Fibroblast of lung (primary cell): ENCODE measurements around the gene SHKBP1. TPM values are rescaled to one million over a fixed set of nuclear protein-coding genes. Genes with fewer than 3 reads are reported as not detected.

ENCODE experiments used
- DNase-seq, 2 donors: peaks; one replicate each; pipeline versions ENCODE4 v3.0.0 to v3.0.0-alpha.2; 2010; ENCODE audit warnings: low read depth in 2 of 2
- H2AFZ ChIP-seq: 2 replicates; pipeline ENCODE4 v1.5.1; 2012; ENCODE audit warnings: low read length, control low read depth, inconsistent platforms
- H3K27ac ChIP-seq: 2 replicates; pipeline ENCODE4 v1.5.1; 2011; ENCODE audit warnings: low read length, control low read depth; ENCODE audit not compliant: insufficient read depth
- H3K27me3 ChIP-seq: 2 replicates; pipeline ENCODE4 v1.5.1; 2011; ENCODE audit warnings: mild to moderate bottlenecking, low read length; ENCODE audit not compliant: control insufficient read depth, insufficient read depth
- H3K36me3 ChIP-seq: 2 replicates; pipeline ENCODE4 v1.5.1; 2011; ENCODE audit warnings: low read length; ENCODE audit not compliant: control insufficient read depth, insufficient read depth
- H3K4me1 ChIP-seq: 2 replicates; pipeline ENCODE4 v1.5.1; 2011; ENCODE audit warnings: low read length; ENCODE audit not compliant: control insufficient read depth, insufficient read depth; ENCODE audit errors: extremely low read depth
- H3K4me2 ChIP-seq: 2 replicates; pipeline ENCODE4 v1.5.1; 2011; ENCODE audit warnings: low read length, control low read depth; ENCODE audit not compliant: insufficient read depth; ENCODE audit errors: extremely low read depth
- H3K4me3 ChIP-seq, 4 experiments: fragments of 200-600 bp in 1 of 4; sonication (generic) in 1 of 4; replicated peaks in 1 of 4; 2 replicates each; pipeline ENCODE4 v1.5.1; 2011 to 2016; ENCODE audit warnings: low read length in 4 of 4, low read depth in 3 of 4, mild to moderate bottlenecking in 3 of 4, control low read depth in 2 of 4, inconsistent platforms in 1 of 4, mixed read lengths in 1 of 4; ENCODE audit not compliant: insufficient read depth in 1 of 4; ENCODE audit errors: control extremely low read depth in 1 of 4
- H3K79me2 ChIP-seq: 2 replicates; pipeline ENCODE4 v1.5.1; 2012; ENCODE audit warnings: mild to moderate bottlenecking, low read length, inconsistent platforms; ENCODE audit not compliant: control insufficient read depth, insufficient read depth
- H3K9ac ChIP-seq: 2 replicates; pipeline ENCODE4 v1.5.1; 2011; ENCODE audit warnings: mild to moderate bottlenecking, low read length, control low read depth; ENCODE audit not compliant: insufficient read depth
- H3K9me3 ChIP-seq: 2 replicates; pipeline ENCODE4 v1.5.1; 2012; ENCODE audit warnings: low read depth, low read length; ENCODE audit not compliant: control insufficient read depth, insufficient read depth
- H4K20me1 ChIP-seq: 2 replicates; pipeline ENCODE4 v1.5.1; 2011; ENCODE audit warnings: low read length; ENCODE audit not compliant: control insufficient read depth, insufficient read depth; ENCODE audit errors: extremely low read depth
- CTCF ChIP-seq, 2 donors: IDR thresholded peaks in 1 of 2; conservative IDR thresholded peaks in 1 of 2; 1 replicate in 1 of 2; 2 replicates in 1 of 2; pipeline ENCODE4 v1.5.1; 2011 to 2012; ENCODE audit warnings: low read length in 2 of 2, control low read depth in 1 of 2, inconsistent platforms in 1 of 2, low read depth in 1 of 2, mild to moderate bottlenecking in 1 of 2
- EZH2 ChIP-seq: IDR thresholded peaks from 2 replicates; pipeline ENCODE4 v1.5.1; 2012; ENCODE audit warnings: low read length, control low read depth, mild to moderate bottlenecking; ENCODE audit errors: missing control alignments
- polyA plus RNA-seq, 2 donors: library from polyadenylated mRNA; depleted of rRNA in 1 of 2; stranded (reverse) in 1 of 2; unstranded in 1 of 2; fragments of >200 nt; gene quantifications; 2 replicates each; pipeline ENCODE4 v1.2.1, GENCODE V29; 2011 to 2012; ENCODE audit warnings: missing spikeins in 1 of 2
- total RNA-seq: library from RNA; depleted of rRNA; stranded (reverse); fragments of >200 nt; gene quantifications from 2 replicates; pipeline ENCODE4 v1.2.1, GENCODE V29; 2014

SHKBP1 gene
- total and polyA plus RNA-seq, 2 donors (not counting 1 experiment from before 2014, with no cell fraction given) = 35.6 to 43.4 TPM

DNA sequence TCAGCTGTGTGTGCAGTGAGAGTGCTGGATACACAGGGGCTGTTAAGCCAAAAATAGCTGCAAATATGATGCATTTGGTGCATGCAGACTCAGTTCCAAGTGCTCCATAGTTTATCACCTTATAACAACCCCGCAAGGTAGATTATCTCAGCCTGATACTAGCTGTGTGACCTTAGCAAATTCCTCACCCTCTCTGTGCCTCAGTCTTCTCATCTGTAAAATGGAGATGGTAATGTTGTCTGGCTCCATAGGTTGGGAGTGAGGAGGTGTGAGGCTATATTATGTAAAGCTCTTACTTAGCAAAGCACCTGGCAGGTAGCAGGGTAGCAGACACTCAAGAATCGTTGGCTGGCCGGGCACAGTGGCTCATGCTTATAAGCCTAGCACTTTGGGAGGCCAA is 23.8 kb upstream of the SHKBP1 start:
- Histone ChIP-seq H3K27me3 (peaks cover 14% of the 10 kb centered on the region), H3K27ac (no peak overlapping the region)
- TF ChIP-seq CTCF (conservative IDR thresholded peaks at IDR 0.05 in 1 of 2, IDR thresholded peaks at IDR 0.05 in 1 of 2; ENCODE audit: low read depth in 1 of 2, low read length in 2 of 2) (no peak), EZH2 (no peak)

DNA sequence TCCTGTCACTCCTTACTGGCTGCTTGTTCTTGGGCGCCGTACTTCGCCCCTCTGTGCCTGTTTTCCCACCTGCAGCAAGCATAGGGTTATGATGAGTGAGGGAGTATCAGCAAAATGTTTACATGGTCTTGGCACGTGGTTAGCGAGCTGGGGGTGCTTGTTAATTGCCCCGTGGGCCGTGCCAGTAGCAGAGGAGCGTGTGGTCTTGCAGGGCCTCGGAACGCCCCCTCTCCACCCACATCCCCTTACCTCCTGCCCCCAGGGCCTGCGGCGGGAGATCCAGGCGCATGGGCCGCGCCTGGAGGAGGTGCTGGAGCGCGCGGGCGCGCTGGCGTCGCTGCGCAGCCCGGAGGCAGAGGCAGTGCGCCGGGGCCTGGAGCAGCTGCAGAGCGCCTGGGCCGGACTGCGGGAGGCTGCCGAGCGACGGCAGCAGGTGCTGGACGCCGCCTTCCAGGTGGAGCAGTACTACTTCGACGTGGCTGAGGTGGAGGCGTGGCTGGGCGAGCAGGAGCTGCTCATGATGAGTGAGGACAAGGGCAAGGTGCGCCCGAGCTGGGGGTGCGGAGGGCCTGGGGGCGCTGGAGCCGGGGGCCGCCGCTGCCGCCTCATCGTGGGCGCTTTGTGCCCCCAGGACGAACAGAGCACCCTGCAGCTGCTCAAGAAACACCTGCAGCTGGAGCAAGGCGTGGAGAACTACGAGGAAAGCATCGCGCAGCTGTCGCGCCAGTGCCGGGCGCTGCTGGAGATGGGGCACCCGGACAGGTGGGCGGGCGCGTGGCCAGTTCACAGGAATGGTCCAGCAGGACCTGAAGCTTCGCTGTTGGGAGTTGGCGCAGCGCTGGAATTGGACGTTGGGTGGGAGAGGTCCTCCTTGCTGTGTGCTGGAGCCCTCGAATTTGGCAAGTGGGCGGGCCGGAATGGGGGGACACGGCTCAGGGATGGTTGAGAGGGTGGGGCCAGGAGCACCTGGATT is 22.5 kb upstream of the SHKBP1 start:
- H3K4me2 ChIP-seq = no peak overlapping the region
- TF ChIP-seq EZH2 (no peak), CTCF (conservative IDR thresholded peaks at IDR 0.05 in 1 of 2, IDR thresholded peaks at IDR 0.05 in 1 of 2; ENCODE audit: low read depth in 1 of 2, low read length in 2 of 2) (no peak)

More for the DNA sequence above, 23.8 kb upstream of the SHKBP1 start:
- Histone ChIP-seq H3K4me1 (no peaks in the 10 kb centered on the region), H3K4me3 (no peak overlapping the region), H2AFZ (no peak overlapping the region), H4K20me1 (no peaks in the 10 kb centered on the region), H3K9me3 (no peaks in the 10 kb centered on the region), H3K4me2 (no peak overlapping the region), H3K36me3 (no peaks in the 10 kb centered on the region), H3K9ac (no peak overlapping the region), H3K79me2 (no peaks in the 10 kb centered on the region)
- no peak for DNase-seq

DNA sequence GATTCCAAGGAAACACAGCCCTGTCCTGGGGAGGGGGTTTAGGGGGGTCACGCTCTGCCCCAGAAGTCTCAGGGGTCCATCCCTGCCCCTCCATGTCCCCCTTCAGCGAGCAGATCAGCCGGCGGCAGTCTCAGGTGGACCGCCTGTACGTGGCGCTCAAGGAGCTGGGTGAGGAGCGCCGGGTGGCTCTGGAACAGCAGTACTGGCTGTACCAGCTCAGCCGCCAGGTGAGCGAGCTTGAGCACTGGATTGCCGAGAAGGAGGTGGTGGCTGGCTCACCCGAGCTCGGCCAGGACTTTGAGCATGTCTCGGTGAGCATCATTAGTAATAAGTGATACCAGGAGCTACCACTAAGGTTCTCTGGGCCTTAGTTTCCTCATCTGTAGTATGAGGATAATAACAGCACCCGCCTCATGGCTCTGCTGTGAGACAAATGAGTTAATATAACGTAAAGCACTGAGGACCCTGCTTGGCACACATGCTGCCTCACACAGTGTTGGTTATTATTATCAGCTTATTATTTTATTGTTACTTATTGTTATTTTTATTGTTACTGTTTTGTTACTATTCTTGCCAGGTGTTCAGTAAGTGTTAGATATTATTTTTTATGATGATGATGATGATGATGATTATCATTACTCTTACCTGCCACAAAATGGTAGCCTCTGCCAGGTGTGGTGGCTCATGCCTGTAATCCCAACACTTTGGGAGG is 20.5 kb upstream of the SHKBP1 start:
- no peaks in the 10 kb centered on the region for H3K36me3 ChIP-seq
- no peaks in the 10 kb centered on the region for H3K4me1 ChIP-seq
- H3K9ac ChIP-seq = no peak overlapping the region
- no peak overlapping the region for H3K4me2 ChIP-seq
- H3K4me3 ChIP-seq = no peak overlapping the region
- H3K9me3 ChIP-seq = no peaks in the 10 kb centered on the region
- DNase-seq = no peak
- H3K27me3 ChIP-seq = peaks cover 3% of the 10 kb centered on the region
- no peak for TF ChIP-seq CTCF (conservative IDR thresholded peaks at IDR 0.05 in 1 of 2, IDR thresholded peaks at IDR 0.05 in 1 of 2; ENCODE audit: low read depth in 1 of 2, low read length in 2 of 2)
- TF ChIP-seq EZH2 = no peak
- H4K20me1 ChIP-seq = no peaks in the 10 kb centered on the region
- H2AFZ ChIP-seq = no peak overlapping the region
- H3K79me2 ChIP-seq = no peaks in the 10 kb centered on the region
- H3K27ac ChIP-seq = no peak overlapping the region

More for the DNA sequence above, 22.5 kb upstream of the SHKBP1 start:
- Histone ChIP-seq H3K4me3 (no peak overlapping the region), H3K79me2 (no peaks in the 10 kb centered on the region), H3K4me1 (no peaks in the 10 kb centered on the region), H3K27ac (no peak overlapping the region), H4K20me1 (no peaks in the 10 kb centered on the region), H3K9me3 (no peaks in the 10 kb centered on the region), H2AFZ (no peak overlapping the region), H3K36me3 (no peaks in the 10 kb centered on the region), H3K9ac (no peak overlapping the region), H3K27me3 (peaks cover 10% of the 10 kb centered on the region)
- DNase-seq = no peak
